ENCODE measurements around the gene ZC3H4. TPM values are rescaled to one million over a fixed set of nuclear protein-coding genes. Genes with fewer than 3 reads are reported as not detected.

Gene ZC3H4
- total RNA-seq, 1 experiment from 2014 or later, result 45.1 TPM

DNA sequence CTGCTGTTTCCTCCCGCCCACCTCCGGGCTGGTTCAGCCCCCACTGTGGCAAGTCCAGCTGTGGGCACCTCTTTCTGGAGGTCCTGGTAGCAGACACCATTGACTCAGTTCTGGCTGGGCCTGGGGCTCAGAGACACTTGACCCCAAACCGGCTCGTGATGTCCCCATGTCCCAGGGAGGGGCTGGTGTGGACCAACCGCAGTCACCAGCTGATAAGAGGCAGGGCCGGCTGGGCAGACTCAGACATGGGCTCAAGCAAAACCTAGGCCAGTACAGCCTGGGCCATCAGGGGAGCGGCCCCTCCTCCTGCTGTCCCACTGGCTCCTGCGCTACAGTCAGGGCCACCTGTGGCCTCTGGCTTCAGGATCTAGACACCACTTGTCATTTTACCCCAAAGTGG is 45.3 kb downstream of the ZC3H4 start:
- ATAC-seq (no peak), DNase-seq (ENCODE audit: low read depth, low spot score) (no peak)
- ChIA-PET RAD21 (ENCODE audit: low non-redundant PET in 1 of 2, low total read pairs in 2 of 2, uncharacterized antibody in 2 of 2, unreplicated experiment in 2 of 2) (interaction anchor here in 1 of 2 experiments (0.6 kb wide), 1 partner anchor 61 kb away, joined by 4 read pairs; no protein-coding TSS in a partner anchor), CTCF (no interaction called here), POLR2A (no interaction called here)
- TF ChIP-seq REST (IDR thresholded peaks at IDR 0.05; ENCODE audit: low read depth) (no peak), ZNF274 (IDR thresholded peaks at IDR 0.05; ENCODE audit: low read depth, low read length) (no peak)
- TF ChIP-seq, protein P1, sequence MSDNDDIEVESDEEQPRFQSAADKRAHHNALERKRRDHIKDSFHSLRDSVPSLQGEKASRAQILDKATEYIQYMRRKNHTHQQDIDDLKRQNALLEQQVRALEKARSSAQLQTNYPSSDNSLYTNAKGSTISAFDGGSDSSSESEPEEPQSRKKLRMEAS (IDR thresholded peaks at IDR 0.05), result no peak
- Histone ChIP-seq H3K4me1 (ENCODE audit: control insufficient read depth in 1 of 2, insufficient read depth in 2 of 2, low read length in 2 of 2) (no peaks in the 10 kb centered on the region), H3K9me3 (ENCODE audit: control insufficient read depth in 1 of 2, insufficient read depth in 1 of 2, low read depth in 1 of 2, low read length in 2 of 2) (no peaks in the 10 kb centered on the region), H3K4me3 (replicated peaks in 1 of 2; ENCODE audit: low read depth in 1 of 2, low read length in 2 of 2) (no peak overlapping the region), H3K79me2 (ENCODE audit: insufficient read depth, low read length) (no peaks in the 10 kb centered on the region), H4K20me1 (ENCODE audit: insufficient read depth) (no peaks in the 10 kb centered on the region), H3K9me2 (ENCODE audit: insufficient read depth) (no peaks in the 10 kb centered on the region), H3K27ac (ENCODE audit: low read depth, low read length) (no peak overlapping the region), H3K27me3 (ENCODE audit: insufficient read depth, low read length) (no peaks in the 10 kb centered on the region), H2AFZ (ENCODE audit: low read depth, low read length, poor library complexity, severe bottlenecking) (no peak overlapping the region), H3K4me2 (ENCODE audit: low read length) (no peak overlapping the region), H3K36me3 (ENCODE audit: control insufficient read depth in 1 of 2, insufficient read depth in 2 of 2, low read length in 2 of 2) (peaks cover 15 to 17% of the 10 kb centered on the region in 2 experiments; a peak in 3 of 4 replicates), H3K9ac (ENCODE audit: low read length) (no peak overlapping the region)
- intact Hi-C loops (cut with micrococcal nuclease), result no loop called here
- BruUV-seq (replicated peaks), result no TSS peak

GRCh38 chr19:47067215-47067847 is 46.2 kb downstream of the ZC3H4 start:
- Histone ChIP-seq H3K9me3 (ENCODE audit: control insufficient read depth in 1 of 2, insufficient read depth in 1 of 2, low read depth in 1 of 2, low read length in 2 of 2) (no peaks in the 10 kb centered on the region), H2AFZ (ENCODE audit: low read depth, low read length, poor library complexity, severe bottlenecking) (no peak overlapping the region), H3K27ac (ENCODE audit: low read depth, low read length) (no peak overlapping the region), H3K9me2 (ENCODE audit: insufficient read depth) (no peaks in the 10 kb centered on the region), H4K20me1 (ENCODE audit: insufficient read depth) (no peaks in the 10 kb centered on the region), H3K27me3 (ENCODE audit: insufficient read depth, low read length) (no peaks in the 10 kb centered on the region), H3K36me3 (ENCODE audit: control insufficient read depth in 1 of 2, insufficient read depth in 2 of 2, low read length in 2 of 2) (peaks cover 15 to 17% of the 10 kb centered on the region in 2 experiments; a peak in 3 of 4 replicates), H3K9ac (ENCODE audit: low read length) (no peak overlapping the region), H3K79me2 (ENCODE audit: insufficient read depth, low read length) (no peaks in the 10 kb centered on the region), H3K4me2 (ENCODE audit: low read length) (no peak overlapping the region), H3K4me1 (ENCODE audit: control insufficient read depth in 1 of 2, insufficient read depth in 2 of 2, low read length in 2 of 2) (peaks cover 3 to 5% of the 10 kb centered on the region in 2 experiments; a peak in 2 of 4 replicates), H3K4me3 (replicated peaks in 1 of 2; ENCODE audit: low read depth in 1 of 2, low read length in 2 of 2) (no peak overlapping the region)
- ATAC-seq (no peak), DNase-seq (ENCODE audit: low read depth, low spot score) (no peak)
- intact Hi-C loops (cut with micrococcal nuclease), result no loop called here
- BruUV-seq (replicated peaks), result no TSS peak
- ChIA-PET RAD21 (ENCODE audit: low non-redundant PET in 1 of 2, low total read pairs in 2 of 2, uncharacterized antibody in 2 of 2, unreplicated experiment in 2 of 2) (no interaction called here), CTCF (no interaction called here), POLR2A (no interaction called here)
- TF ChIP-seq ZBTB33 (IDR thresholded peaks at IDR 0.05; ENCODE audit: extremely low read depth, insufficient replicate concordance, low read length) (no peak), CEBPB (IDR thresholded peaks at IDR 0.05; ENCODE audit: low read depth) (no peak), REST (IDR thresholded peaks at IDR 0.05; ENCODE audit: low read depth) (no peak), POLR2AphosphoS5 (IDR thresholded peaks at IDR 0.05; ENCODE audit: low read depth, low read length) (no peak), CBX3 (IDR thresholded peaks at IDR 0.05; ENCODE audit: low read depth) (no peak)
